ENCODE data around the gene SLC12A8.

SLC12A8 gene

GRCh38 chr3:125186261-125186787 is 26.2 kb downstream of the SLC12A8 start:
- no peak for DNase-seq (ENCODE audit: low read depth in 2 of 2)

GRCh38 chr3:125185805-125186204 is 26.7 kb downstream of the SLC12A8 start:
- DNase-seq (ENCODE audit: low read depth in 2 of 2) = no peak

GRCh38 chr3:125179884-125180240 is 32.7 kb downstream of the SLC12A8 start:
- DNase-seq (ENCODE audit: low read depth in 2 of 2) = no peak

- no peak for DNase-seq (ENCODE audit: low read depth in 2 of 2)
Measured at GRCh38 chr3:125179143-125179883, 33.2 kb downstream of the SLC12A8 start.

GRCh38 chr3:125177746-125178145 is 34.8 kb downstream of the SLC12A8 start:
- DNase-seq (ENCODE audit: low read depth in 2 of 2) = no peak

- no peak for DNase-seq (ENCODE audit: low read depth in 2 of 2)
Measured at GRCh38 chr3:125175295-125176078, 37.1 kb downstream of the SLC12A8 start.

- DNase-seq (ENCODE audit: low read depth in 2 of 2) = no peak
Measured at GRCh38 chr3:125172346-125172745, 40.2 kb downstream of the SLC12A8 start.

- peak in 1 of 2 experiments; percentile 44 for DNase-seq (ENCODE audit: low read depth in 2 of 2)
Measured at GRCh38 chr3:125168711-125169393, 43.7 kb downstream of the SLC12A8 start.

GRCh38 chr3:125166599-125167136 is 45.9 kb downstream of the SLC12A8 start:
- peak; percentile 76 to 81 for DNase-seq (ENCODE audit: low read depth in 2 of 2)

- DNase-seq (ENCODE audit: low read depth in 2 of 2) = no peak
Measured at GRCh38 chr3:125165948-125166553, 46.5 kb downstream of the SLC12A8 start.

GRCh38 chr3:125165189-125165947 is 47.2 kb downstream of the SLC12A8 start:
- DNase-seq (ENCODE audit: low read depth in 2 of 2) = no peak

GRCh38 chr3:125163739-125164601 is 48.6 kb downstream of the SLC12A8 start:
- DNase-seq (ENCODE audit: low read depth in 2 of 2) = no peak

GRCh38 chr3:125161607-125162219 is 50.8 kb downstream of the SLC12A8 start:
- DNase-seq (ENCODE audit: low read depth in 2 of 2) = no peak

- DNase-seq (ENCODE audit: low read depth in 2 of 2) = peak; percentile 84
Measured at GRCh38 chr3:125160606-125161371, 51.8 kb downstream of the SLC12A8 start.

- no peak for DNase-seq (ENCODE audit: low read depth in 2 of 2)
Measured at GRCh38 chr3:125157183-125157582, 55.4 kb downstream of the SLC12A8 start.

- DNase-seq (ENCODE audit: low read depth in 2 of 2) = no peak
Measured at GRCh38 chr3:125156456-125156855, 56.1 kb downstream of the SLC12A8 start.

- no peak for DNase-seq (ENCODE audit: low read depth in 2 of 2)
Measured at GRCh38 chr3:125154800-125155269, 57.7 kb downstream of the SLC12A8 start.

- DNase-seq (ENCODE audit: low read depth in 2 of 2) = no peak
Measured at GRCh38 chr3:125154110-125154509, 58.4 kb downstream of the SLC12A8 start.

GRCh38 chr3:125152951-125153350 is 59.6 kb downstream of the SLC12A8 start:
- no peak for DNase-seq (ENCODE audit: low read depth in 2 of 2)

All from fibroblast of skin of left biceps (primary cell).